GM23338 (cell line): ENCODE data around the gene FMN2. TPM values are rescaled to one million over a fixed set of nuclear protein-coding genes. Genes with fewer than 3 reads are reported as not detected.

Experiments
- ATAC-seq: fragments of 200-7000 bp; cut with Tn5 transposase; 3 replicates; pipeline ENCODE4 v1.9.1; 2020
- DNase-seq: peaks from one replicate; pipeline ENCODE4 v3.0.0-alpha.2; 2015; ENCODE audit warnings: low spot score
- H2AFZ ChIP-seq: fragments of 200-600 bp; sonication (generic); 2 replicates; pipeline ENCODE4 v1.8.0; 2016; ENCODE audit warnings: antibody characterized with exemption, mild to moderate bottlenecking, moderate library complexity
- H3F3A ChIP-seq: fragments of 200-600 bp; sonication (generic); replicated peaks from 2 replicates; pipeline ENCODE4 v1.8.0; 2017; ENCODE audit warnings: antibody characterized with exemption, mixed run types, low read depth
- H3K27ac ChIP-seq: fragments of 200-600 bp; sonication (generic); 2 replicates; pipeline ENCODE4 v1.6.1; 2016; ENCODE audit warnings: low read depth
- H3K27me3 ChIP-seq: fragments of 200-600 bp; sonication (generic); 2 replicates; pipeline ENCODE4 v1.8.0; 2016; ENCODE audit warnings: mild to moderate bottlenecking, mixed run types, moderate library complexity; ENCODE audit not compliant: insufficient read depth
- H3K36me3 ChIP-seq: fragments of 200-600 bp; sonication (generic); 2 replicates; pipeline ENCODE4 v1.8.0; 2016; ENCODE audit warnings: mild to moderate bottlenecking; ENCODE audit not compliant: insufficient read depth
- H3K4me1 ChIP-seq: fragments of 200-600 bp; sonication (generic); 2 replicates; pipeline ENCODE4 v1.8.0; 2016; ENCODE audit warnings: mild to moderate bottlenecking, moderate library complexity; ENCODE audit not compliant: insufficient read depth
- H3K4me2 ChIP-seq: fragments of 200-600 bp; sonication (generic); 2 replicates; pipeline ENCODE4 v1.7.1; 2017; ENCODE audit warnings: mixed run types
- H3K4me3 ChIP-seq: fragments of 200-600 bp; sonication (generic); 2 replicates; pipeline ENCODE4 v1.6.1; 2016; ENCODE audit warnings: mixed run types
- H3K79me2 ChIP-seq: fragments of 200-600 bp; sonication (generic); replicated peaks from 2 replicates; pipeline ENCODE4 v1.8.0; 2017; ENCODE audit warnings: mild to moderate bottlenecking; ENCODE audit not compliant: insufficient read depth
- H3K9me2 ChIP-seq: fragments of 200-600 bp; sonication (generic); 2 replicates; pipeline ENCODE4 v1.8.0; 2017; ENCODE audit not compliant: insufficient read depth
- H4K20me1 ChIP-seq: fragments of 200-600 bp; sonication (generic); replicated peaks from 2 replicates; pipeline ENCODE4 v1.8.0; 2017; ENCODE audit warnings: mild to moderate bottlenecking; ENCODE audit not compliant: insufficient read depth
- H3K27ac Mint-ChIP-seq: 2 replicates; pipeline ENCODE4 v1.8.0; 2020; ENCODE audit warnings: inconsistent platforms, mild to moderate bottlenecking, moderate library complexity, mixed read lengths
- H3K27me3 Mint-ChIP-seq: 3 replicates; pipeline ENCODE4 v1.8.0; 2022; ENCODE audit warnings: low read depth, mild to moderate bottlenecking, moderate library complexity, mixed read lengths, inconsistent platforms; ENCODE audit not compliant: insufficient read depth, poor library complexity
- H3K36me3 Mint-ChIP-seq: 3 replicates; pipeline ENCODE4 v1.8.0; 2021; ENCODE audit warnings: low read depth, mild to moderate bottlenecking, inconsistent platforms, moderate library complexity, mixed read lengths
- H3K4me1 Mint-ChIP-seq: 3 replicates; pipeline ENCODE4 v1.8.0; 2020; ENCODE audit warnings: mild to moderate bottlenecking, inconsistent platforms, mixed read lengths
- H3K4me3 Mint-ChIP-seq: 3 replicates; pipeline ENCODE4 v1.8.0; 2021; ENCODE audit warnings: moderate library complexity, mild to moderate bottlenecking, inconsistent platforms, mixed read lengths
- H3K9me3 Mint-ChIP-seq: 3 replicates; pipeline ENCODE4 v1.8.0; 2020; ENCODE audit warnings: moderate library complexity, mild to moderate bottlenecking, inconsistent platforms, mixed read lengths
- CREB1 ChIP-seq: fragments of 250-450 bp; sonication (Bioruptor Pico); IDR thresholded peaks from 2 replicates; pipeline ENCODE4 v1.5.0; 2020; ENCODE audit warnings: low read depth, mild to moderate bottlenecking, moderate library complexity
- EZH2 ChIP-seq: fragments of 200-600 bp; sonication (generic); IDR thresholded peaks from one replicate; pipeline ENCODE4 v1.8.0; 2017; ENCODE audit warnings: antibody characterized with exemption, mild to moderate bottlenecking, low read depth; ENCODE audit not compliant: unreplicated experiment
- EZH2phosphoT487 ChIP-seq: fragments of 200-600 bp; sonication (generic); IDR thresholded peaks from one replicate; pipeline ENCODE4 v1.8.1; 2018; ENCODE audit warnings: antibody characterized with exemption; ENCODE audit not compliant: unreplicated experiment
- JUNB ChIP-seq: IDR thresholded peaks from one replicate; pipeline ENCODE4 v1.6.1; 2016; ENCODE audit warnings: antibody characterized with exemption; ENCODE audit not compliant: unreplicated experiment
- NANOG ChIP-seq: IDR thresholded peaks from 2 replicates; pipeline ENCODE4 v1.6.1; 2016; ENCODE audit warnings: antibody characterized with exemption, borderline replicate concordance
- POLR2AphosphoS5 ChIP-seq: IDR thresholded peaks from 2 replicates; pipeline ENCODE4 v1.6.1; 2016; ENCODE audit warnings: antibody characterized with exemption, low read depth
- STAT1 ChIP-seq: IDR thresholded peaks from one replicate; pipeline ENCODE4 v1.6.1; 2016; ENCODE audit warnings: antibody characterized with exemption; ENCODE audit not compliant: unreplicated experiment
- ZNF114 ChIP-seq: fragments of 250-450 bp; sonication (Bioruptor Pico); IDR thresholded peaks from 2 replicates; pipeline ENCODE4 v1.5.0; 2020; ENCODE audit warnings: mild to moderate bottlenecking, moderate library complexity
- ZNF331 ChIP-seq: fragments of 250-450 bp; sonication (Bioruptor Pico); IDR thresholded peaks from 2 replicates; pipeline ENCODE4 v1.5.0; 2020; ENCODE audit warnings: low read depth, mild to moderate bottlenecking, moderate library complexity
- polyA plus RNA-seq: library from polyadenylated mRNA; unstranded; fragments of >200 nt; fragmentation: Nextera tagmentation; extraction: Ambion mirVana; gene quantifications from 2 replicates; pipeline ENCODE4 v1.2.1, GENCODE V29; 2016
- total RNA-seq: library from RNA; depleted of rRNA; stranded (reverse); fragments of >200 nt; shearing (Covaris generic); gene quantifications from 2 replicates; pipeline ENCODE4 v1.2.3, GENCODE V29; 2014
- TF ChIP-seq, protein P1 (sequence below), 2 experiments: fragments of 200-600 bp in 1 of 2; sonication (generic) in 1 of 2; conservative IDR thresholded peaks; 2 replicates each; pipeline versions ENCODE4 v1.5.1 to v1.6.1; 2016 to 2017; ENCODE audit warnings: antibody characterized with exemption in 2 of 2, low read depth in 2 of 2, mild to moderate bottlenecking in 2 of 2, moderate library complexity in 1 of 2
- TF ChIP-seq, protein P2 (sequence below): IDR thresholded peaks from 2 replicates; pipeline ENCODE4 v1.6.1; 2016; ENCODE audit warnings: antibody characterized with exemption
- TF ChIP-seq, protein P3 (sequence below): IDR thresholded peaks from one replicate; pipeline ENCODE4 v1.6.1; 2018; ENCODE audit warnings: antibody characterized with exemption; ENCODE audit not compliant: unreplicated experiment

The FMN2 gene
- total and polyA plus RNA-seq, 2 experiments from 2014 or later = 1.5 to 2.5 TPM

DNA sequence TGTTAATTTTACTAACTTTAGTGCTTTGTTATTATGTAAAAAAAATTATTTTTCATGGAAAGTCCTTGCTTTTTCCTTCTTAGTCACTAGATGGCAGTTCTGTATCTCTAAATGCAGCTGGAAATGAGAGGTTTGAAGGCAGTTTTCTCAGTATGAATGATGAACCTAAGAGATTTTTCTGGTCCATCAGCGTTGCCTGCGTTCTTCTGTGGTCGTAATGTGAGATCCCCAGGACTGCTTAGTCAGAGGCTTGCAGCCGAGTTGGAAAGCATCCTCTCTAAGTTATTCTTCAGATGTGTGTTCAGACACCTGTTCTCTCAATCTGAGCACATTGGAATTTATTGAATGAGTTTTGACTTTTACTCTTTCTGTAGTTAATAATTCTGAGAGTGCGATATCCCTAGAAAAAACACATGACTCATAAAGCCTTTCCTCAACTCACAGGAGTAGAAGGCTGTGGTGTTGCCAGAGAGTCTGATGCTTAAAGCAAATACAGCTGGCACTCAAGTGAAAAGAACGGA lies 99.3 kb downstream of the FMN2 start:
- Mint-ChIP-seq H3K27ac (no peak overlapping the region), H3K27me3 (no peaks in the 10 kb centered on the region), H3K9me3 (no peaks in the 10 kb centered on the region; the same call in 2 of the 3 replicates), H3K4me1 (peaks cover 7% of the 10 kb centered on the region; the same call in 2 of the 3 replicates), H3K36me3 (no peaks in the 10 kb centered on the region), H3K4me3 (no peak overlapping the region)
- no peak overlapping the region for H3K4me3 ChIP-seq
- DNase-seq = peak; percentile 55
- no peaks in the 10 kb centered on the region for H3K79me2 ChIP-seq
- no peaks in the 10 kb centered on the region for H4K20me1 ChIP-seq
- no peak overlapping the region for H2AFZ ChIP-seq
- no peak overlapping the region for H3K27ac ChIP-seq
- no peaks in the 10 kb centered on the region for H3K36me3 ChIP-seq
- no peak overlapping the region for H3K4me2 ChIP-seq
- ATAC-seq = 0 out of 3 replicates have a peak, but pooled peaks have one; percentile 31
- no peaks in the 10 kb centered on the region for H3K27me3 ChIP-seq
- TF ChIP-seq, protein P1, sequence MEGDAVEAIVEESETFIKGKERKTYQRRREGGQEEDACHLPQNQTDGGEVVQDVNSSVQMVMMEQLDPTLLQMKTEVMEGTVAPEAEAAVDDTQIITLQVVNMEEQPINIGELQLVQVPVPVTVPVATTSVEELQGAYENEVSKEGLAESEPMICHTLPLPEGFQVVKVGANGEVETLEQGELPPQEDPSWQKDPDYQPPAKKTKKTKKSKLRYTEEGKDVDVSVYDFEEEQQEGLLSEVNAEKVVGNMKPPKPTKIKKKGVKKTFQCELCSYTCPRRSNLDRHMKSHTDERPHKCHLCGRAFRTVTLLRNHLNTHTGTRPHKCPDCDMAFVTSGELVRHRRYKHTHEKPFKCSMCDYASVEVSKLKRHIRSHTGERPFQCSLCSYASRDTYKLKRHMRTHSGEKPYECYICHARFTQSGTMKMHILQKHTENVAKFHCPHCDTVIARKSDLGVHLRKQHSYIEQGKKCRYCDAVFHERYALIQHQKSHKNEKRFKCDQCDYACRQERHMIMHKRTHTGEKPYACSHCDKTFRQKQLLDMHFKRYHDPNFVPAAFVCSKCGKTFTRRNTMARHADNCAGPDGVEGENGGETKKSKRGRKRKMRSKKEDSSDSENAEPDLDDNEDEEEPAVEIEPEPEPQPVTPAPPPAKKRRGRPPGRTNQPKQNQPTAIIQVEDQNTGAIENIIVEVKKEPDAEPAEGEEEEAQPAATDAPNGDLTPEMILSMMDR (conservative IDR thresholded peaks at IDR 0.05; ENCODE audit: low read depth in 2 of 2) = peak; percentile 66 to 69
- TF ChIP-seq, protein P2, sequence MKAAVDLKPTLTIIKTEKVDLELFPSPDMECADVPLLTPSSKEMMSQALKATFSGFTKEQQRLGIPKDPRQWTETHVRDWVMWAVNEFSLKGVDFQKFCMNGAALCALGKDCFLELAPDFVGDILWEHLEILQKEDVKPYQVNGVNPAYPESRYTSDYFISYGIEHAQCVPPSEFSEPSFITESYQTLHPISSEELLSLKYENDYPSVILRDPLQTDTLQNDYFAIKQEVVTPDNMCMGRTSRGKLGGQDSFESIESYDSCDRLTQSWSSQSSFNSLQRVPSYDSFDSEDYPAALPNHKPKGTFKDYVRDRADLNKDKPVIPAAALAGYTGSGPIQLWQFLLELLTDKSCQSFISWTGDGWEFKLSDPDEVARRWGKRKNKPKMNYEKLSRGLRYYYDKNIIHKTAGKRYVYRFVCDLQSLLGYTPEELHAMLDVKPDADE = no peak
- H3K4me1 ChIP-seq = no peaks in the 10 kb centered on the region
- no peaks in the 10 kb centered on the region for H3F3A ChIP-seq
- no peaks in the 10 kb centered on the region for H3K9me2 ChIP-seq

DNA sequence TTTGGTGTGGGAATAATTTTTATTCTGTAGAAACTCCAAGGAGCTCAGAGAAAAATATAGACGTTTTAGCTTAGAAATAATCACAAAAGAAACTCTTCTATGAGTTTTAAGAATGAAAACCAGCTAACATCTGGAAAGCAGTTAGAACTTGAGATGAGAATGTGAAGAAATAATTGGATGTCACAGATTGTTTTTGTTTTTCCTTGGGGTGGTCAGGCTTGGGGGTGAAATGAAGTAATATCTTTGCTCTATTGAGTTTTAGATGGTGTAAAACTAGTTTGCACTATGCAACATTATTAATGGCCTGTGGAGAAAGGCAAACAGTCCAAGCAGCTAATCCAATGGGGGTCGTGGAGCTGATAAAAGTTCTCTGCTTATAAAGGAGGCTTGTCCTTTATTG lies 101.2 kb downstream of the FMN2 start:
- no peaks in the 10 kb centered on the region; the same call in 2 of the 3 replicates for H3K9me3 Mint-ChIP-seq
- ATAC-seq (no peak), DNase-seq (no peak)
- Histone ChIP-seq H3K4me3 (no peak overlapping the region), H3K4me2 (no peak overlapping the region), H3K9me2 (no peaks in the 10 kb centered on the region), H3K27ac (no peak overlapping the region), H3K27me3 (no peaks in the 10 kb centered on the region), H4K20me1 (no peaks in the 10 kb centered on the region), H2AFZ (no peak overlapping the region), H3K36me3 (no peaks in the 10 kb centered on the region), H3K4me1 (no peaks in the 10 kb centered on the region), H3F3A (no peaks in the 10 kb centered on the region), H3K79me2 (no peaks in the 10 kb centered on the region)
- no peaks in the 10 kb centered on the region for H3K36me3 Mint-ChIP-seq
- H3K27me3 Mint-ChIP-seq = no peaks in the 10 kb centered on the region
- peaks cover 7% of the 10 kb centered on the region; the same call in 2 of the 3 replicates for H3K4me1 Mint-ChIP-seq
- H3K27ac Mint-ChIP-seq = no peak overlapping the region
- H3K4me3 Mint-ChIP-seq = no peak overlapping the region
- TF ChIP-seq, protein P2 = no peak
- no peak for TF ChIP-seq EZH2
- TF ChIP-seq POLR2AphosphoS5 = no peak
- TF ChIP-seq CREB1 = no peak
- no peak for TF ChIP-seq JUNB
- TF ChIP-seq NANOG = no peak
- no peak for TF ChIP-seq ZNF114 (CRISPR knock-in tag)
- TF ChIP-seq, protein P1 (conservative IDR thresholded peaks at IDR 0.05; ENCODE audit: low read depth in 2 of 2) = no peak
- no peak for TF ChIP-seq STAT1
- no peak for TF ChIP-seq EZH2phosphoT487
- TF ChIP-seq, protein P3, sequence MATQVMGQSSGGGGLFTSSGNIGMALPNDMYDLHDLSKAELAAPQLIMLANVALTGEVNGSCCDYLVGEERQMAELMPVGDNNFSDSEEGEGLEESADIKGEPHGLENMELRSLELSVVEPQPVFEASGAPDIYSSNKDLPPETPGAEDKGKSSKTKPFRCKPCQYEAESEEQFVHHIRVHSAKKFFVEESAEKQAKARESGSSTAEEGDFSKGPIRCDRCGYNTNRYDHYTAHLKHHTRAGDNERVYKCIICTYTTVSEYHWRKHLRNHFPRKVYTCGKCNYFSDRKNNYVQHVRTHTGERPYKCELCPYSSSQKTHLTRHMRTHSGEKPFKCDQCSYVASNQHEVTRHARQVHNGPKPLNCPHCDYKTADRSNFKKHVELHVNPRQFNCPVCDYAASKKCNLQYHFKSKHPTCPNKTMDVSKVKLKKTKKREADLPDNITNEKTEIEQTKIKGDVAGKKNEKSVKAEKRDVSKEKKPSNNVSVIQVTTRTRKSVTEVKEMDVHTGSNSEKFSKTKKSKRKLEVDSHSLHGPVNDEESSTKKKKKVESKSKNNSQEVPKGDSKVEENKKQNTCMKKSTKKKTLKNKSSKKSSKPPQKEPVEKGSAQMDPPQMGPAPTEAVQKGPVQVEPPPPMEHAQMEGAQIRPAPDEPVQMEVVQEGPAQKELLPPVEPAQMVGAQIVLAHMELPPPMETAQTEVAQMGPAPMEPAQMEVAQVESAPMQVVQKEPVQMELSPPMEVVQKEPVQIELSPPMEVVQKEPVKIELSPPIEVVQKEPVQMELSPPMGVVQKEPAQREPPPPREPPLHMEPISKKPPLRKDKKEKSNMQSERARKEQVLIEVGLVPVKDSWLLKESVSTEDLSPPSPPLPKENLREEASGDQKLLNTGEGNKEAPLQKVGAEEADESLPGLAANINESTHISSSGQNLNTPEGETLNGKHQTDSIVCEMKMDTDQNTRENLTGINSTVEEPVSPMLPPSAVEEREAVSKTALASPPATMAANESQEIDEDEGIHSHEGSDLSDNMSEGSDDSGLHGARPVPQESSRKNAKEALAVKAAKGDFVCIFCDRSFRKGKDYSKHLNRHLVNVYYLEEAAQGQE = no peak
- no peak for TF ChIP-seq ZNF331 (CRISPR knock-in tag)
